Stimulated activated CD4-positive, alpha-beta T cell treated with anti-CD3 and anti-CD28 coated beads, Interleukin-4, amount 100 ng/mL, for 1 hour (primary cell): ENCODE data around the gene THAP10.

Source experiments
- DNase-seq: peaks from one replicate; pipeline ENCODE4 v3.0.0-alpha.2; 2020

Gene THAP10

DNA sequence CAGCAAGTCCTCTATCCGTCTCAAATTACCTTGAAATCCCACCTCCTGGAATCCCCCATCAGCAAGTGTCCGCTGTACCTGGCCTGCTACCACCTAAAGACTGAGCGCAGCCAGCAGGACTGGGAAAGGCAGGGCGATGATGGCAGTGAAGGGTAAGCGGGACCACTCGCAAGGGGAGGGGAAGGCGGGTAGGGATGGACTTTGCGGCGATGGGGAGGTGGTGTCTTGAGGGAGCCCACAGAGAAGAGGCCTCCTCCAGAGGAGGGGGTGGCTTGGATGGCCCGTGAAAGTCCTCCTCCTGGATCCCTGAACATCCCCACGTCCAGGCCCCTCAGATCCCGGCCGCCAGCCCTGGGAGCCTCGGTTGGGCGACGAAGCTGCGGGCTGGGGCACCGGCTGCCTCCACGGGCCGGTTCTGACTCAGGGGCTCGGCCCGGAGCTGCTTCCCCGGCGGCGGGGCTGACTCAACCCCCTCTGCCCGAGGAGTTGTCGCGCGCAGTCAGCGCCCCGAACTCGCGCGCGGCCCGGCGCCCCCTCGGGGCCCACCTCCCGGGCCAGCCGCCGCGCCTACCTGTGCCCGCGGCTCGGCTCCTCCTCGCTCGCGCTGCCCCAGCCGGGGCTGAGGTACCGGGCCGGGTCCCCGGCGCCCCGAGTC is 38.8 kb downstream of the THAP10 start:
- peak; percentile 15 for DNase-seq

DNA sequence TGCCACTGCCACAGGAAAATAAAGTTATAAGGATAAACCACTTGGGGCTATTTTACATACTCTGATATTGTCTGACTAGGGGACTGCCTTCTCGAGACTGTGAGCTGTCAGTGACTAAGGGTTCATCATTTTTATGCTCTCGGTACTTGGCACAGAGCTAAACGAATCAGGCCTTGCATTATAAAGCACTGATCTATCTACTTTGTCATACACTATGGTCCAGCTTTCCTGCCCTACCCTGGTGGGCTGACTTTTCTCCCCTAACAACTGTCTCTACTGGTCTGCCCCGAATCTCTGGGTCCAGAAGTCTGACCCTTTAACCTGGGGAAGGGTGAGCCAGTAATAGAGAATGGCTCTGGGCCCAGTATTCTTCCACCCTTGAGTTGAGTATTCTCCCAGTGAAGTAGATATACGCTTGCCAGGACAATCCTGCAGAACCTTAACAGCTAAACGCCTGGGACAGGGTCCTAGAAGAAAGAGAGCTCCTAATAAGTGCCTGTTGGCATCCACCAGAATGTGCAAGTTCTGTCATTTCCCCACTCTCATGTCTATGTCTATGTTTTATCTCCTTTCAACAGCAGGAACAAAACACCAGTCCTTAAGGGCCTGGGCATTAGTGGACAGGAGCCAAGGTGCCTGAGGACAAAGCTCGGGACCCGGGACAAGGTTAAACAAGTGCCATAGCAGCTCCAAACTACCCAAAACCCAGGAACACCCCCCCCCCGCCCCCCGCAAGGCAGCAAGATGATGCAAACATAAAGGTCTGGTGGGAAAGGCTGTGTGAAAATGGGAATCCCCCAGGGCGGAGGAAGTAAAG is 39.5 kb downstream of the THAP10 start:
- no peak for DNase-seq

- DNase-seq = no peak
Measured at GRCh38 chr15:70851889-70852288, 40.3 kb downstream of the THAP10 start.

GRCh38 chr15:70845602-70846360 is 46.5 kb downstream of the THAP10 start:
- no peak for DNase-seq

DNA sequence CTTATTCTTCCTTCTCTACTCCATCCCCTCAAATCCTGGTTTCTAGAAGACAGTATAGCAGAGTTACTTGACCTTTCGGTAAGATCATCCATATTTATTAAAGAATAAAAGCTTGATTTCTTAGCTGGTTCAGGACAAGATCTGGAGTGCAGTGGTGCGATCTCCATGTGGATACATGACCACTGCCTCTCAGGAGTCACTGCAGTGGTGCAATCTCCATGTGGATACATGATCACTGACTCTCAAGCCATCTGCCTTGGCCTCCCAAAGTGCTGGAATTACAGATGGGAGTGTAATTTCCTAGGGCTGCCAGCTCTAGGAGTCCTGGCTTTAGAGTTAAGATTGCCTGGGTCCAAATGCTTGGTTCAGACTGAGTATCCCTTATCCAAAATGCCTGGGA is 54.8 kb downstream of the THAP10 start:
- no peak for DNase-seq

DNA sequence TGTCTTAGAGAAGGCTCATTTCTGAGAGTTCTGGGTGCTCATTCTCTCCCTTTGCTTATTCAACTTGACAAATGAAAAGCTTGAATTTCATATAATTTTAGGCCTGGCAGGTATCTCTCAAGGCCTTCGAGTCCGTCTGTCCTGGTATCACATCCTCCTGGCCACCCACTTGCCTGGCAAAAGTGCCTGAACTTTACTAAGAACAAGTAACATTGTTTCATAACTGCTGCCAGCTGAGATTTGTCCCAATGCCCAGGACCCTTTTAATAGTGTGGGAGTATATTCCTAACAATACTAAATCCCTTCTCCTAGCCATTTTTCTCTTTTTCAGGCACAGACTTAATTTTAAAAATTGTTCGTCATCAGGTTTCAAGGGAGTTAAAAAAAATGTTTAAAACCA is 56.4 kb downstream of the THAP10 start:
- no peak for DNase-seq

GRCh38 chr15:70835415-70835814 is 56.8 kb downstream of the THAP10 start:
- no peak for DNase-seq

- DNase-seq = no peak
Measured at GRCh38 chr15:70834999-70835398, 57.2 kb downstream of the THAP10 start.

GRCh38 chr15:70833861-70834765 is 58.1 kb downstream of the THAP10 start:
- no peak for DNase-seq

GRCh38 chr15:70833422-70833821 is 58.8 kb downstream of the THAP10 start:
- DNase-seq = no peak

GRCh38 chr15:70832176-70832575 is 60.1 kb downstream of the THAP10 start:
- DNase-seq = no peak
